Liver (tissue), 9 donors: ENCODE measurements around the gene RING1. TPM values are rescaled to one million over a fixed set of nuclear protein-coding genes. Genes with fewer than 3 reads are reported as not detected.

Experiments
- DNase-seq: peaks from one replicate; pipeline ENCODE4 v3.0.0-alpha.2; 2017; ENCODE audit warnings: low spot score
- H3K27ac ChIP-seq, 2 donors: one replicate each; pipeline ENCODE4 v1.7.0; 2013; ENCODE audit warnings: inconsistent platforms in 2 of 2, low read length in 2 of 2, control low read depth in 1 of 2, low read depth in 1 of 2, mild to moderate bottlenecking in 1 of 2
- H3K27me3 ChIP-seq, 4 donors: one replicate each; pipeline versions ENCODE4 v1.6.1 to v1.7.0; 2013; ENCODE audit warnings: low read length in 3 of 4, inconsistent platforms in 1 of 4, mild to moderate bottlenecking in 1 of 4, moderate library complexity in 1 of 4; ENCODE audit not compliant: control insufficient read depth in 4 of 4, insufficient read depth in 4 of 4
- H3K36me3 ChIP-seq, 4 donors: one replicate each; pipeline versions ENCODE4 v1.6.1 to v1.7.0; 2013; ENCODE audit warnings: low read length in 3 of 4, mild to moderate bottlenecking in 3 of 4, low read depth in 1 of 4, moderate library complexity in 1 of 4; ENCODE audit not compliant: control insufficient read depth in 4 of 4, insufficient read depth in 3 of 4
- H3K4me1 ChIP-seq, 4 donors: one replicate each; pipeline versions ENCODE4 v1.6.1 to v1.7.0; 2013; ENCODE audit warnings: low read length in 3 of 4, mild to moderate bottlenecking in 3 of 4, moderate library complexity in 1 of 4; ENCODE audit not compliant: control insufficient read depth in 4 of 4, insufficient read depth in 4 of 4
- H3K4me3 ChIP-seq, 3 donors: one replicate each; pipeline versions ENCODE4 v1.6.1 to v1.7.0; 2013; ENCODE audit warnings: low read length in 3 of 3, control low read depth in 1 of 3, low read depth in 1 of 3, mild to moderate bottlenecking in 1 of 3
- H3K9ac ChIP-seq, 2 donors: one replicate each; pipeline ENCODE4 v1.7.0; 2013; ENCODE audit warnings: low read length in 2 of 2, mild to moderate bottlenecking in 2 of 2, moderate library complexity in 2 of 2, control low read depth in 1 of 2, low read depth in 1 of 2
- H3K9me3 ChIP-seq, 4 donors: one replicate each; pipeline versions ENCODE4 v1.6.1 to v1.7.0; 2013; ENCODE audit warnings: low read length in 3 of 4; ENCODE audit not compliant: control insufficient read depth in 4 of 4
- ATF3 ChIP-seq: IDR thresholded peaks from 2 replicates; pipeline ENCODE4 v1.6.1; 2016; ENCODE audit warnings: antibody characterized with exemption
- EGR1 ChIP-seq, 2 donors: IDR thresholded peaks; 2 replicates each; pipeline ENCODE4 v1.6.1; 2016 to 2018; ENCODE audit warnings: antibody characterized with exemption in 2 of 2, low read depth in 2 of 2
- FOXA1 ChIP-seq: IDR thresholded peaks from 2 replicates; pipeline ENCODE4 v1.6.1; 2016; ENCODE audit warnings: antibody characterized with exemption
- FOXA2 ChIP-seq: IDR thresholded peaks from 2 replicates; pipeline ENCODE4 v1.6.1; 2016; ENCODE audit warnings: antibody characterized with exemption
- GABPA ChIP-seq, 2 donors: IDR thresholded peaks in 1 of 2; conservative IDR thresholded peaks in 1 of 2; 2 replicates each; pipeline ENCODE4 v1.6.1; 2016; ENCODE audit warnings: antibody characterized with exemption in 2 of 2, mild to moderate bottlenecking in 1 of 2, moderate library complexity in 1 of 2
- HNF4A ChIP-seq, 2 donors: conservative IDR thresholded peaks; 2 replicates each; pipeline ENCODE4 v1.6.1; 2016; ENCODE audit warnings: antibody characterized with exemption in 2 of 2, mild to moderate bottlenecking in 2 of 2
- HNF4G ChIP-seq: IDR thresholded peaks from 2 replicates; pipeline ENCODE4 v1.6.1; 2016; ENCODE audit warnings: antibody characterized with exemption
- JUND ChIP-seq, 2 donors: IDR thresholded peaks; 2 replicates each; pipeline ENCODE4 v1.6.1; 2016; ENCODE audit warnings: antibody characterized with exemption in 2 of 2
- MAX ChIP-seq: IDR thresholded peaks from 2 replicates; pipeline ENCODE4 v1.6.1; 2016; ENCODE audit warnings: antibody characterized with exemption
- NR2F2 ChIP-seq: IDR thresholded peaks from 2 replicates; pipeline ENCODE4 v1.6.1; 2016; ENCODE audit warnings: antibody characterized with exemption
- RAD21 ChIP-seq, 2 donors: IDR thresholded peaks; 2 replicates each; pipeline ENCODE4 v1.6.1; 2016; ENCODE audit warnings: antibody characterized with exemption in 2 of 2, mild to moderate bottlenecking in 2 of 2
- REST ChIP-seq: IDR thresholded peaks from 2 replicates; pipeline ENCODE4 v1.6.1; 2016; ENCODE audit warnings: antibody characterized with exemption, mild to moderate bottlenecking
- RXRA ChIP-seq, 2 donors: IDR thresholded peaks; 2 replicates each; pipeline ENCODE4 v1.6.1; 2017 to 2018; ENCODE audit warnings: antibody characterized with exemption in 2 of 2, mild to moderate bottlenecking in 1 of 2
- SP1 ChIP-seq: IDR thresholded peaks from 2 replicates; pipeline ENCODE4 v1.6.1; 2018; ENCODE audit warnings: antibody characterized with exemption, mild to moderate bottlenecking
- TAF1 ChIP-seq: conservative IDR thresholded peaks from 2 replicates; pipeline ENCODE4 v1.6.1; 2016; ENCODE audit warnings: antibody characterized with exemption, mild to moderate bottlenecking
- YY1 ChIP-seq: IDR thresholded peaks from 2 replicates; pipeline ENCODE4 v1.6.1; 2016; ENCODE audit warnings: antibody characterized with exemption, mild to moderate bottlenecking
- ZBTB33 ChIP-seq: IDR thresholded peaks from 2 replicates; pipeline ENCODE4 v1.6.1; 2016; ENCODE audit warnings: antibody characterized with exemption
- WGBS: extraction: QIAGEN DNeasy Blood & Tissue Kit; methylation state at CpG from one replicate; pipeline ENCODE4 v1.1.7; 2013; 5-methylcytosine and 5-hydroxymethylcytosine counted together
- polyA plus RNA-seq, 2 donors: library from polyadenylated mRNA; stranded (reverse) in 1 of 2; unstranded in 1 of 2; fragments of 200-250 nt in 1 of 2; fragments of >200 nt in 1 of 2; fragmentation: Nextera tagmentation in 1 of 2; extraction: Ambion mirVana in 1 of 2; gene quantifications; one replicate each; pipeline versions ENCODE4 v1.2.1 to v1.2.3, GENCODE V29; 2013 to 2015
- total RNA-seq, 2 donors: library from RNA; depleted of rRNA; stranded (reverse); fragments of >200 nt; gene quantifications; one replicate each; pipeline ENCODE4 v1.2.3, GENCODE V29; 2014
- donor health status: healthy.
- donor health status: healthy.
- donor health status: healthy.
- donor health status: healthy.
- donor health status: healthy.

Gene RING1
- total and polyA plus RNA-seq, 4 donors, result 4.4 to 19.7 (median 14.9) TPM

- no peak overlapping the region for H3K4me3 ChIP-seq
- H3K4me1 ChIP-seq, result no peaks in the 10 kb centered on the region
- H3K9me3 ChIP-seq, result no peaks in the 10 kb centered on the region
- no peak overlapping the region for H3K9ac ChIP-seq
- H3K27ac ChIP-seq, result no peak overlapping the region
- H3K36me3 ChIP-seq, result no peaks in the 10 kb centered on the region
- H3K27me3 ChIP-seq, result peaks cover 0 to 2% (median 0%) of the 10 kb centered on the region in 4 donors
- DNase-seq, result no peak
- TF ChIP-seq ATF3, result no peak
- no peak for TF ChIP-seq FOXA2
- no peak for TF ChIP-seq JUND (IDR thresholded peaks at IDR 0.05)
- no peak for TF ChIP-seq REST
- TF ChIP-seq RAD21 (IDR thresholded peaks at IDR 0.05), result no peak
- TF ChIP-seq HNF4A (conservative IDR thresholded peaks at IDR 0.05), result no peak
- TF ChIP-seq TAF1, result no peak
- no peak for TF ChIP-seq ZBTB33
- TF ChIP-seq EGR1 (IDR thresholded peaks at IDR 0.05; ENCODE audit: low read depth in 2 of 2), result no peak
- TF ChIP-seq NR2F2, result no peak
- no peak for TF ChIP-seq MAX
- TF ChIP-seq SP1, result no peak
- no peak for TF ChIP-seq YY1
- 82% methylated on average over 2 of the region's 2 CpGs for WGBS
Measured at GRCh38 chr6:33237741-33238140, 29.4 kb downstream of the RING1 start.

GRCh38 chr6:33241968-33242367, 33.7 kb downstream of the RING1 start:
- Histone ChIP-seq H3K9ac (no peak overlapping the region), H3K27me3 (peaks cover 0 to 2% (median 0%) of the 10 kb centered on the region in 4 donors), H3K27ac (no peak overlapping the region), H3K4me3 (no peak overlapping the region), H3K9me3 (no peaks in the 10 kb centered on the region), H3K36me3 (no peaks in the 10 kb centered on the region), H3K4me1 (no peaks in the 10 kb centered on the region)
- whole genome bisulfite sequencing, result 65% methylated on average over 3 of the region's 3 CpGs
- no peak for DNase-seq
- TF ChIP-seq MAX (no peak), RXRA (IDR thresholded peaks at IDR 0.05) (no peak), TAF1 (no peak), HNF4A (conservative IDR thresholded peaks at IDR 0.05) (no peak), HNF4G (no peak), FOXA2 (no peak), EGR1 (IDR thresholded peaks at IDR 0.05; ENCODE audit: low read depth in 2 of 2) (no peak), ZBTB33 (no peak), GABPA (IDR thresholded peaks at IDR 0.05 in 1 of 2, conservative IDR thresholded peaks at IDR 0.05 in 1 of 2) (no peak), SP1 (no peak), RAD21 (IDR thresholded peaks at IDR 0.05) (no peak), FOXA1 (no peak), ATF3 (no peak), YY1 (no peak)
